Calu3 (cell line): ENCODE data around the gene NAB2. TPM values are rescaled to one million over a fixed set of nuclear protein-coding genes. Genes with fewer than 3 reads are reported as not detected.
"Not testable (repeated sequence)": the region's sequence is repeated elsewhere in the genome, so short reads cannot be mapped to it uniquely, and the experiment has no call there.

Experiments
- BruUV-seq: library from RNA; stranded (reverse); fragments of 400-500 nt; replicated peaks from 2 replicates; lab custom pipeline; 2021; lab: Mats Ljungman, UMichigan
- CTCF ChIA-PET: fragments of 300-600 bp; sonication (Branson Sonifier 250); formaldehyde crosslinking; loops from one replicate; lab custom pipeline; 2022; ENCODE audit warnings: antibody characterized with exemption; lab: Charles Lee
- DNase-seq: peaks from one replicate; pipeline ENCODE4 v3.0.0; 2022
- H3K27ac Mint-ChIP-seq: one replicate; pipeline ENCODE4 v1.8.0; 2022; ENCODE audit warnings: mixed read lengths; ENCODE audit not compliant: unreplicated experiment
- H3K27me3 Mint-ChIP-seq: one replicate; pipeline ENCODE4 v1.8.0; 2022; ENCODE audit warnings: mixed read lengths; ENCODE audit not compliant: unreplicated experiment
- H3K36me3 Mint-ChIP-seq: one replicate; pipeline ENCODE4 v1.8.0; 2022; ENCODE audit warnings: mild to moderate bottlenecking, moderate library complexity, mixed read lengths; ENCODE audit not compliant: insufficient read depth, unreplicated experiment
- H3K4me1 Mint-ChIP-seq: one replicate; pipeline ENCODE4 v1.8.0; 2022; ENCODE audit warnings: mild to moderate bottlenecking, low read depth, mixed read lengths; ENCODE audit not compliant: unreplicated experiment
- H3K4me3 Mint-ChIP-seq: one replicate; pipeline ENCODE4 v1.8.0; 2022; ENCODE audit warnings: mild to moderate bottlenecking, low read depth, moderate library complexity, mixed read lengths; ENCODE audit not compliant: unreplicated experiment
- H3K9me3 Mint-ChIP-seq: one replicate; pipeline ENCODE4 v1.8.0; 2022; ENCODE audit warnings: low read depth, mixed read lengths; ENCODE audit not compliant: unreplicated experiment
- intact Hi-C: fragments of 100-400 bp; cut with micrococcal nuclease; formaldehyde crosslinking; loops from one replicate; pipeline ENCODE4 v1.10.0; 2022; ENCODE audit not compliant: unreplicated experiment
- total RNA-seq: library from RNA; stranded (reverse); gene quantifications from 2 replicates; pipeline ENCODE4 v1.2.3, GENCODE V29; 2022
- TF ChIP-seq, protein P1 (sequence below): fragments of 200-600 bp; IDR thresholded peaks from one replicate; pipeline ENCODE4 v1.8.0; 2022; ENCODE audit warnings: antibody characterized with exemption; ENCODE audit not compliant: unreplicated experiment

The NAB2 gene
- total RNA-seq, 1 experiment from 2014 or later: 21.3 TPM

DNA sequence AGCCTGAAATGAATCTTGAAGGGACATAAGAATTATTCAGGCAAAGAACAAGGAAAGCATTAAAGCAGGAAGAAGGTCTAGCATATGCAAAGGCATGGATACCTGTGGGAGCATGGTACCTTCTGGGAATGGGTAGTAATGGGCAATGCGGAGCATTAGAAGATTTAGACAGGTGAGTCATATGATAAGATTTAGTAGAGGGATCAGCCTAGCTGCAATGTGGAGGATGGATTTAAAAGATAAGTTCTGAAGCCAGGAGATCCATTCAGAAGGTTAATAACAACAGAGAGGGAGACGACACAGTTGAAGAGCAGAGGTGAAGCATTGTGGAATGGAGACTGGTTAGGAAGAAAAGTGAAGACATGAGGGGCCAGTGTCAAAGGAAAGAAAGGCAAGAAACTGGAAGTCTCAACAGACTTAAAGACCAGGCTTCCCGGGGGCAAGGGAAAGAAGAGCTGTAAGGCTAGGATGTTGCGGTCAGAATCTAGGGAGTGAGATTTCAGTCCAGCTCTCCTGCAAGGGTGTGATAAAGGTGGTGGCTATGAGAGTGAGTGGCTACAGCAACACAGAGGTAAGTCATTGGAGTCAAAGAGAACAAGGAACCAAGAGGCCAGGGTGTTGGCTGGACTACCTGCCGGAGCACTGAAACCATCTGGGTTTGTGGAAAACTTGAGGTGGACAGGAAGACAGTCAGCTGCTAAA is 27.8 kb downstream of the NAB2 start:
- no peaks in the 10 kb centered on the region for H3K9me3 Mint-ChIP-seq
- DNase-seq: no peak
- no peak overlapping the region for H3K4me3 Mint-ChIP-seq

DNA sequence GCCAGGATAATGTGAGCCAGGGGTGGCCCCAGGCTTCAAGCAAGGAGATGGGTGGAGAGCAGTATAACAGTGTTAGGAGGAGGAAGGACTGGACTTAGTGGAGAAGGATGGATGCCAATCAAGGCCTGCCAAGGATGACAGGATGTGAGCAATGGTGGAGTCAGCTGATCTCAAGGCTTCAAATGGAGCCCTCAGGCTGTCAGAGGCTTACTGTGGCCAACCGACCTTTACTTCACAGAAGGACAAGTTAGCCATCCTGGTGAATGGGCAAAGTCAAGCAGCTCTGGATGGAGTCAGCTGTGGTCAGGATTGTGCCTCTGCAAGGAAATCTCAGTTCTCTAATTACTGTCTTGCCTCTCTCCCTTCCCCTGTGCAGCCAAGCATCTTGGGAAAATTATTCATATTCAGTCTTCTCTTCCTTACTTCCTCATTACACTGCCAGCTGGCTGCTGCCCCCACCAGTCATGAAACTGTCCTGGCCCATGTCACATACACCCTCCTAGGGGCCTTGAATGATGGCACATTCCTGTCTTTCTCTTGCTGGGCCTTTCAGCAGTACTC is 29.9 kb downstream of the NAB2 start:
- no peaks in the 10 kb centered on the region for H3K4me1 Mint-ChIP-seq
- H3K36me3 Mint-ChIP-seq: no peaks in the 10 kb centered on the region
- peaks cover 23% of the 10 kb centered on the region for H3K27me3 Mint-ChIP-seq
- no peak overlapping the region for H3K27ac Mint-ChIP-seq
- H3K9me3 Mint-ChIP-seq: peaks cover 4% of the 10 kb centered on the region
- intact Hi-C loops: no loop called here
- TF ChIP-seq, protein P1, sequence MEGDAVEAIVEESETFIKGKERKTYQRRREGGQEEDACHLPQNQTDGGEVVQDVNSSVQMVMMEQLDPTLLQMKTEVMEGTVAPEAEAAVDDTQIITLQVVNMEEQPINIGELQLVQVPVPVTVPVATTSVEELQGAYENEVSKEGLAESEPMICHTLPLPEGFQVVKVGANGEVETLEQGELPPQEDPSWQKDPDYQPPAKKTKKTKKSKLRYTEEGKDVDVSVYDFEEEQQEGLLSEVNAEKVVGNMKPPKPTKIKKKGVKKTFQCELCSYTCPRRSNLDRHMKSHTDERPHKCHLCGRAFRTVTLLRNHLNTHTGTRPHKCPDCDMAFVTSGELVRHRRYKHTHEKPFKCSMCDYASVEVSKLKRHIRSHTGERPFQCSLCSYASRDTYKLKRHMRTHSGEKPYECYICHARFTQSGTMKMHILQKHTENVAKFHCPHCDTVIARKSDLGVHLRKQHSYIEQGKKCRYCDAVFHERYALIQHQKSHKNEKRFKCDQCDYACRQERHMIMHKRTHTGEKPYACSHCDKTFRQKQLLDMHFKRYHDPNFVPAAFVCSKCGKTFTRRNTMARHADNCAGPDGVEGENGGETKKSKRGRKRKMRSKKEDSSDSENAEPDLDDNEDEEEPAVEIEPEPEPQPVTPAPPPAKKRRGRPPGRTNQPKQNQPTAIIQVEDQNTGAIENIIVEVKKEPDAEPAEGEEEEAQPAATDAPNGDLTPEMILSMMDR: no peak
- BruUV-seq: no TSS peak
- DNase-seq: no peak
- CTCF ChIA-PET: interaction anchor here (1.6 kb wide), 1 partner anchor 49 kb away, joined by 3 read pairs; no protein-coding TSS in a partner anchor
- H3K4me3 Mint-ChIP-seq: no peak overlapping the region

More for the DNA sequence above, 27.8 kb downstream of the NAB2 start:
- CTCF ChIA-PET: interaction anchor here (1.3 kb wide), 1 partner anchor 66 kb away, joined by 3 read pairs; no protein-coding TSS in a partner anchor
- TF ChIP-seq, protein P1: no peak
- Mint-ChIP-seq H3K4me1 (peaks cover 15% of the 10 kb centered on the region), H3K27ac (no peak overlapping the region), H3K36me3 (peaks cover 6% of the 10 kb centered on the region), H3K27me3 (peaks cover 18% of the 10 kb centered on the region)
- intact Hi-C loops: no loop called here
- no TSS peak for BruUV-seq

DNA sequence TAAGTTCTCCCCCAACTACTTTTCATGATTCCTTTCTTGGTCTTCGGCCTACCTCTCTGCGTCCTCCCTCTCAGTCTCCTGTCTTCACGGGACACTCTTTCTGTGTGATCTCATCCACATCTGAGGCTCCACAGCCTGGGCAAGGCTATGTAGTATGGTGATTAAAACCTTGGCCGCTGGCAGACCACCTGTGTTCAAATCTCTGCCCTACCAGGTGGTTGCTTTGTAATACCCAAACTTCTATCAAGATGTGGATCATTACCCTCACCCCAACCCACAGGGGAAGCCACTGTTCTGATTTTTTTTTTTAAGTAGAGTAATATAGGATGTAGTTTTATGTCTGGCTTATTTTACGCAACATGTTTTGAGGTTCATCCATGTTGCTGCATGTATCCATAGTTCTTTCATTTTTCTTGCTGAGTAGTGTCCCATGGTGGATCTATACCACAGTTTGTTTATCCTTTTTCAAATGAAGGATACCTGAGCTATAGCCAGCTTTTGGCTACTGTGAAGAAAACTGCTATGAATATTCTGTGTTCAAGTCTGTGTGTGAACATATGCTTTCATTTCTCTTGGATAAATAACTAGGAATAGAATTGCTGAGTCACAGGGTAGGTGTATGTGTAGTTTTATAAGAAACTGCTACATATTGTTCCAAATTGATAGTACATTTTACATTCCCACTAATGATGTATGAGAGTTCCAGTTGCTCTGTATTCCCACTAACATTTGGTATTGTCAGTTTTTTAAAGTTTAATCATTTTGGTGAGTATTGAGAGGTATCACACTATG is 30.6 kb downstream of the NAB2 start:
- Mint-ChIP-seq H3K9me3 (peaks cover 10% of the 10 kb centered on the region), H3K4me3 (no peak overlapping the region), H3K36me3 (no peaks in the 10 kb centered on the region), H3K27ac (no peak overlapping the region), H3K4me1 (no peaks in the 10 kb centered on the region), H3K27me3 (peaks cover 30% of the 10 kb centered on the region)
- CTCF ChIA-PET: interaction anchor here (0.7 kb wide), 1 partner anchor 12 kb away, joined by 7 read pairs; no protein-coding TSS in a partner anchor
- DNase-seq: no peak
- no TSS peak for BruUV-seq
- TF ChIP-seq, protein P1: no peak
- intact Hi-C loops: no loop called here

DNA sequence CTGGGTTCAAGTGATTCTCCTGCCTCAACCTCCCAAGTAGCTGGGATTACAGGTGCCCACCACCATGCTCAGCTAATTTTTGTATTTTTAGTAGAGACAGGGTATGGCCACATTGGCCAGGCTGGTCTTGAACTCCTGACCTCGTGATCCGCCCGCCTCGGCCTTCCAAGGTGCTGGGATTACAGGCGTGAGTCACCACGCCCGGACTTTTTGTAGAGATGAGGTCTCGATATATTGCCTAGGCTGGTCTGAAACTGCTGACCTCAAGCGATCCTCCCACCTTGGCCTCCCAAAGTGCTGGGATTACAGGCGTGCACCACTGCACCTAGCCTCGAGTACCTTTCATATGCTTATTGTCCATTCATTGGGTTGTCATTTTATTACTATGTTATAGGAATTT is 31.8 kb downstream of the NAB2 start:
- CTCF ChIA-PET: interaction anchor here (1.1 to 1.5 kb wide), 3 partner anchors 8 to 55 kb away, joined by 3 to 5 read pairs (median 5); no protein-coding TSS in a partner anchor
- H3K4me1 Mint-ChIP-seq, H3K36me3 Mint-ChIP-seq, H3K4me3 Mint-ChIP-seq, H3K27ac Mint-ChIP-seq, DNase-seq, BruUV-seq, intact Hi-C loops, H3K9me3 Mint-ChIP-seq: not testable (repeated sequence)
- peaks cover 37% of the 10 kb centered on the region for H3K27me3 Mint-ChIP-seq
